ENCODE results near the gene BBX. TPM values are rescaled to one million over a fixed set of nuclear protein-coding genes. Genes with fewer than 3 reads are reported as not detected.

Gene BBX
- total and polyA plus RNA-seq, 7 experiments from 2014 or later = 44.3 to 120 (median 93.4) TPM

DNA sequence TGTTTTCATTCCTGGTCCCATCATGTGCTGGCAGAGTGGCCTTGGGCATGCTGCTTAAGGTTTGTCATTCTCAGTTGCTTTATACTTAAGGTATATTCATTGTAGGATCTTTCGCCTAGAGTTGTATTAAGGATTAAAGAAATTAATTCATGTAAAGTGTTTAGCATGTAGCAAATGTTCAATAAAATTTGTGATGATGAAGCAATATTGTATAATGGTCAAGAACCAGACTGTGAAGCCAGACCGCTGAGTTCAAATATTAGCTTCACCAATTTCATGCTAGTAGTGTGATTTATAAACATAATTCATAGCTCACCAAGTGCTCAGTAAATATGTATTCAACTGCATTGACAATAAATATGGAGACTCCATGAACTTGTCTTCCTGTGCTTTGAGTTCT is 178.5 kb downstream of the BBX start:
- no peak for ATAC-seq
- CTCF ChIA-PET = interaction anchor here (0.6 to 1.0 kb wide), 3 partner anchors 10 to 24 kb away, joined by 3 read pairs; no protein-coding TSS in a partner anchor

DNA sequence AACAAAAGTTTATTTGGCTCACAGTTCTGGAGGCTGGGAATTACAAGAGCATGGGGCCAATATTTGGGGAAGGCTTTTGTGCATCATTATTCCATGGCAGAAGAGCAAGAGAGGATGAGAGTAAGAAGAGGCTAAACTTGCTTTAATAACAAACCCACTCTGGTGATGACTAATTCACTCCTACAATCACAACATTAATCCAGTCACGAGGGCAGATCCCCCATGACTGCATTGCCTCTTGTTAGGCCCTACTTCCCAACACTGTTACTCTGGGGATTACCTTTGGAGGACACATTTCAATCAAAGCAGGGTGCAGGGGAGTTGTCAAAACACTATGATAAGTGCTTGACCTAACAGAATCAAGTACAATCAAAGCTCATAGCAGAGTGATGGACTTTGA is 181.7 kb downstream of the BBX start:
- Mint-ChIP-seq H3K9me3 (no peaks in the 10 kb centered on the region), H3K27ac (peak overlapping the region in 1 of 9 donors; percentile 15), H3K27me3 (no peaks in the 10 kb centered on the region), H3K4me1 (peaks cover 0 to 62% (median 42%) of the 10 kb centered on the region in 7 donors), H3K4me3 (no peak overlapping the region), H3K36me3 (peaks cover 0 to 14% (median 2%) of the 10 kb centered on the region in 5 donors)
- peaks cover 0 to 4% of the 10 kb centered on the region in 2 donors for H3K4me1 ChIP-seq (ENCODE audit: control insufficient read depth in 2 of 2, insufficient read depth in 2 of 2, low read length in 2 of 2)
- H3K27ac ChIP-seq (ENCODE audit: low read depth, low read length) = no peak overlapping the region
- no peaks in the 10 kb centered on the region for H3K36me3 ChIP-seq (ENCODE audit: control insufficient read depth in 2 of 3, insufficient read depth in 3 of 3, low read length in 3 of 3)
- intact Hi-C loops (cut with micrococcal nuclease) = no loop called here
- no peak for ATAC-seq
- no peak for DNase-seq
- H3K4me3 ChIP-seq (ENCODE audit: low read length) = no peak overlapping the region
- no peaks in the 10 kb centered on the region for H3K27me3 ChIP-seq (ENCODE audit: control insufficient read depth in 2 of 2, insufficient read depth in 2 of 2, low read length in 2 of 2)
- no peaks in the 10 kb centered on the region for H3K9me3 ChIP-seq (ENCODE audit: control insufficient read depth in 2 of 3, low read length in 3 of 3)
- ChIA-PET CTCF (interaction anchor here (2.8 kb wide), 1 partner anchor 28 kb away, joined by 15 read pairs; no protein-coding TSS in a partner anchor), POLR2A (no interaction called here)

More for the DNA sequence above, 178.5 kb downstream of the BBX start:
- no peaks in the 10 kb centered on the region for H3K9me3 ChIP-seq (ENCODE audit: control insufficient read depth in 2 of 3, low read length in 3 of 3)
- Mint-ChIP-seq H3K4me1 (peaks cover 0 to 70% (median 60%) of the 10 kb centered on the region in 7 donors), H3K36me3 (peaks cover 0 to 17% (median 4%) of the 10 kb centered on the region in 5 donors), H3K4me3 (no peak overlapping the region), H3K9me3 (no peaks in the 10 kb centered on the region), H3K27me3 (no peaks in the 10 kb centered on the region), H3K27ac (peak overlapping the region in 1 of 9 donors; percentile 2)
- intact Hi-C loops (cut with micrococcal nuclease) = no loop called here
- no peaks in the 10 kb centered on the region for H3K36me3 ChIP-seq (ENCODE audit: control insufficient read depth in 2 of 3, insufficient read depth in 3 of 3, low read length in 3 of 3)
- H3K27ac ChIP-seq (ENCODE audit: low read depth, low read length) = no peak overlapping the region
- DNase-seq = no peak
- no peaks in the 10 kb centered on the region for H3K27me3 ChIP-seq (ENCODE audit: control insufficient read depth in 2 of 2, insufficient read depth in 2 of 2, low read length in 2 of 2)
- H3K4me1 ChIP-seq (ENCODE audit: control insufficient read depth in 2 of 2, insufficient read depth in 2 of 2, low read length in 2 of 2) = peaks cover 0 to 4% of the 10 kb centered on the region in 2 donors
- POLR2A ChIA-PET = no interaction called here
- H3K4me3 ChIP-seq (ENCODE audit: low read length) = no peak overlapping the region

DNA sequence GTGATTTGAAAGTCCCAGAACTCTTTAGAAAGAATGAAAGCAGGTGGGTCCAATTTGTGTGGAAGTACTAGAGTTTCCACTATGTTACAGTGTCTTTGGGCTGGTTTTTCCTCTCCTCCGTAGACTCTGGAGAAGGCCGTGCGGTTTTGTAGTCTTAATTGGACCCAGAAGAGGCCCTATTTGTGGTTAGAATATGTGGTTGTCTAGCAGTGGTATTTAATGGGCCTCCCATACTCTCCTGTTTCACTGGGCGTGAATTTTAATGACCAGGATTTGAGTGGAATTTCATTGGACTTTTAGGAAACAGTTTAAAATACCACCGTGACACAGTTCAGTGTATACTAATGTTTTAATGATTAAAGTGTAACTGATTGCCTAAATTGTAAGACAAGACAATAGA is 182.3 kb downstream of the BBX start:
- ATAC-seq = no peak
- intact Hi-C loops (cut with micrococcal nuclease) = no loop called here
- ChIA-PET CTCF (interaction anchor here (2.8 kb wide), 1 partner anchor 28 kb away, joined by 15 read pairs; no protein-coding TSS in a partner anchor), POLR2A (no interaction called here)
- Mint-ChIP-seq H3K9me3 (no peaks in the 10 kb centered on the region), H3K4me3 (no peak overlapping the region), H3K27ac (peak overlapping the region in 2 of 9 donors; percentile 15 to 16), H3K4me1 (peaks cover 0 to 56% (median 36%) of the 10 kb centered on the region in 7 donors), H3K36me3 (peaks cover 0 to 15% (median 2%) of the 10 kb centered on the region in 5 donors), H3K27me3 (no peaks in the 10 kb centered on the region)
- DNase-seq = no peak
- H3K27ac ChIP-seq (ENCODE audit: low read depth, low read length) = no peak overlapping the region
- H3K9me3 ChIP-seq (ENCODE audit: control insufficient read depth in 2 of 3, low read length in 3 of 3) = no peaks in the 10 kb centered on the region
- H3K4me1 ChIP-seq (ENCODE audit: control insufficient read depth in 2 of 2, insufficient read depth in 2 of 2, low read length in 2 of 2) = peaks cover 0 to 4% of the 10 kb centered on the region in 2 donors
- H3K4me3 ChIP-seq (ENCODE audit: low read length) = no peak overlapping the region
- H3K27me3 ChIP-seq (ENCODE audit: control insufficient read depth in 2 of 2, insufficient read depth in 2 of 2, low read length in 2 of 2) = no peaks in the 10 kb centered on the region
- no peaks in the 10 kb centered on the region for H3K36me3 ChIP-seq (ENCODE audit: control insufficient read depth in 2 of 3, insufficient read depth in 3 of 3, low read length in 3 of 3)

- Histone ChIP-seq H3K36me3 (ENCODE audit: control insufficient read depth in 2 of 3, insufficient read depth in 3 of 3, low read length in 3 of 3) (peaks cover 0 to 29% (median 6%) of the 10 kb centered on the region in 3 experiments), H3K4me3 (ENCODE audit: low read length) (no peak overlapping the region), H3K27ac (ENCODE audit: low read depth, low read length) (no peak overlapping the region), H3K9me3 (ENCODE audit: control insufficient read depth in 2 of 3, low read length in 3 of 3) (no peaks in the 10 kb centered on the region), H3K27me3 (ENCODE audit: control insufficient read depth in 2 of 2, insufficient read depth in 2 of 2, low read length in 2 of 2) (no peaks in the 10 kb centered on the region), H3K4me1 (ENCODE audit: control insufficient read depth in 2 of 2, insufficient read depth in 2 of 2, low read length in 2 of 2) (no peaks in the 10 kb centered on the region)
- CTCF ChIA-PET = interaction anchor here (1.3 kb wide), 2 partner anchors 21 to 34 kb away, joined by 3 to 5 read pairs; no protein-coding TSS in a partner anchor
- H3K4me3 Mint-ChIP-seq = no peak overlapping the region
- H3K27me3 Mint-ChIP-seq = no peaks in the 10 kb centered on the region
- POLR2A ChIA-PET = no interaction called here
- no peak for DNase-seq
- intact Hi-C loops (cut with micrococcal nuclease) = no loop called here
- peaks cover 0 to 30% (median 4%) of the 10 kb centered on the region in 7 donors for H3K4me1 Mint-ChIP-seq
- H3K27ac Mint-ChIP-seq = peak overlapping the region in 2 of 9 donors; percentile 3 to 10
- no peaks in the 10 kb centered on the region for H3K9me3 Mint-ChIP-seq
- ATAC-seq = no peak
- H3K36me3 Mint-ChIP-seq = peaks cover 21 to 39% (median 29%) of the 10 kb centered on the region in 5 donors
These were observed 188.1 kb downstream of the BBX start for GRCh38 chr3:107710851-107711250.

- H3K9me3 Mint-ChIP-seq = no peaks in the 10 kb centered on the region
- ChIA-PET POLR2A (no interaction called here), CTCF (interaction anchor here (0.5 to 0.7 kb wide), 2 partner anchors 15 to 41 kb away, joined by 4 to 5 read pairs; no protein-coding TSS in a partner anchor)
- Histone ChIP-seq H3K4me3 (ENCODE audit: low read length) (no peak overlapping the region), H3K36me3 (ENCODE audit: control insufficient read depth in 2 of 3, insufficient read depth in 3 of 3, low read length in 3 of 3) (peaks cover 0 to 20% (median 4%) of the 10 kb centered on the region in 3 experiments), H3K4me1 (ENCODE audit: control insufficient read depth in 2 of 2, insufficient read depth in 2 of 2, low read length in 2 of 2) (no peaks in the 10 kb centered on the region), H3K27ac (ENCODE audit: low read depth, low read length) (no peak overlapping the region), H3K9me3 (ENCODE audit: control insufficient read depth in 2 of 3, low read length in 3 of 3) (no peaks in the 10 kb centered on the region), H3K27me3 (ENCODE audit: control insufficient read depth in 2 of 2, insufficient read depth in 2 of 2, low read length in 2 of 2) (no peaks in the 10 kb centered on the region)
- no peaks in the 10 kb centered on the region for H3K27me3 Mint-ChIP-seq
- H3K36me3 Mint-ChIP-seq = peaks cover 16 to 61% (median 31%) of the 10 kb centered on the region in 5 donors
- no peak overlapping the region for H3K4me3 Mint-ChIP-seq
- ATAC-seq (no peak), DNase-seq (no peak)
- no peak overlapping the region for H3K27ac Mint-ChIP-seq
- intact Hi-C loops (cut with micrococcal nuclease) = no loop called here
- peaks cover 0 to 22% (median 8%) of the 10 kb centered on the region in 7 donors for H3K4me1 Mint-ChIP-seq
These were observed 194.0 kb downstream of the BBX start for GRCh38 chr3:107716734-107717133.

GRCh38 chr3:107718547-107718946 is 195.8 kb downstream of the BBX start:
- H3K9me3 Mint-ChIP-seq = no peaks in the 10 kb centered on the region
- Histone ChIP-seq H3K4me1 (ENCODE audit: control insufficient read depth in 2 of 2, insufficient read depth in 2 of 2, low read length in 2 of 2) (no peaks in the 10 kb centered on the region), H3K27ac (ENCODE audit: low read depth, low read length) (no peak overlapping the region), H3K36me3 (ENCODE audit: control insufficient read depth in 2 of 3, insufficient read depth in 3 of 3, low read length in 3 of 3) (peaks cover 0 to 4% (median 0%) of the 10 kb centered on the region in 3 experiments), H3K4me3 (ENCODE audit: low read length) (no peak overlapping the region), H3K27me3 (ENCODE audit: control insufficient read depth in 2 of 2, insufficient read depth in 2 of 2, low read length in 2 of 2) (no peaks in the 10 kb centered on the region), H3K9me3 (ENCODE audit: control insufficient read depth in 2 of 3, low read length in 3 of 3) (no peaks in the 10 kb centered on the region)
- intact Hi-C loops (cut with micrococcal nuclease) = no loop called here
- CTCF ChIA-PET = no interaction called here
- no peak for ATAC-seq
- peaks cover 0 to 54% (median 27%) of the 10 kb centered on the region in 5 donors for H3K36me3 Mint-ChIP-seq
- DNase-seq = no peak
- H3K4me1 Mint-ChIP-seq = peaks cover 0 to 12% (median 8%) of the 10 kb centered on the region in 7 donors
- POLR2A ChIA-PET = no interaction called here
- no peak overlapping the region for H3K27ac Mint-ChIP-seq
- H3K27me3 Mint-ChIP-seq = no peaks in the 10 kb centered on the region
- no peak overlapping the region for H3K4me3 Mint-ChIP-seq

- no peaks in the 10 kb centered on the region for H3K9me3 Mint-ChIP-seq
- H3K27ac ChIP-seq (ENCODE audit: low read depth, low read length) = no peak overlapping the region
- peaks cover 6 to 43% (median 23%) of the 10 kb centered on the region in 5 donors for H3K36me3 Mint-ChIP-seq
- no peaks in the 10 kb centered on the region for H3K27me3 Mint-ChIP-seq
- ChIA-PET CTCF (interaction anchor here (1.0 to 2.5 kb wide), 2 partner anchors 50 to 52 kb away, joined by 3 to 8 read pairs; no protein-coding TSS in a partner anchor), POLR2A (interaction anchor here (0.8 kb wide), 1 partner anchor 21 kb away, joined by 4 read pairs; no protein-coding TSS in a partner anchor)
- H3K4me1 Mint-ChIP-seq = peaks cover 0 to 13% (median 3%) of the 10 kb centered on the region in 7 donors
- no peaks in the 10 kb centered on the region for H3K4me1 ChIP-seq (ENCODE audit: control insufficient read depth in 2 of 2, insufficient read depth in 2 of 2, low read length in 2 of 2)
- intact Hi-C loops (cut with micrococcal nuclease) = no loop called here
- DNase-seq = no peak
- no peak overlapping the region for H3K4me3 ChIP-seq (ENCODE audit: low read length)
- no peaks in the 10 kb centered on the region for H3K9me3 ChIP-seq (ENCODE audit: control insufficient read depth in 2 of 3, low read length in 3 of 3)
- H3K27me3 ChIP-seq (ENCODE audit: control insufficient read depth in 2 of 2, insufficient read depth in 2 of 2, low read length in 2 of 2) = no peaks in the 10 kb centered on the region
- ATAC-seq = no peak
- H3K27ac Mint-ChIP-seq = peak overlapping the region in 1 of 9 donors; percentile 41
- H3K4me3 Mint-ChIP-seq = no peak overlapping the region
- H3K36me3 ChIP-seq (ENCODE audit: control insufficient read depth in 2 of 3, insufficient read depth in 3 of 3, low read length in 3 of 3) = peaks cover 3 to 30% (median 15%) of the 10 kb centered on the region in 3 experiments
These were observed 204.3 kb downstream of the BBX start for GRCh38 chr3:107727102-107727501.

All from naive thymus-derived CD4-positive, alpha-beta T cell (primary cell).